HepG2 (cell line): ENCODE results near the gene TXNRD2. TPM values are rescaled to one million over a fixed set of nuclear protein-coding genes. Genes with fewer than 3 reads are reported as not detected.

Experiments
- CCAR2 ChIP-seq: fragments of 200-400 bp; formaldehyde crosslinking; optimal IDR thresholded peaks from 2 replicates; pipeline ENCODE3; 2018; ENCODE audit warnings: low read depth, mild to moderate bottlenecking, low read length, moderate library complexity
- FIP1L1 ChIP-seq: fragments of 200-400 bp; formaldehyde crosslinking; IDR thresholded peaks from 2 replicates; pipeline ENCODE4 v1.6.1; 2018; ENCODE audit warnings: low read depth, mild to moderate bottlenecking, low read length, moderate library complexity, borderline replicate concordance; ENCODE audit not compliant: insufficient read depth
- FLYWCH1 ChIP-seq: sonication (generic); formaldehyde crosslinking; IDR thresholded peaks from 2 replicates; pipeline ENCODE4 v1.8.1; 2023; ENCODE audit warnings: mild to moderate bottlenecking, missing genetic modification reagents
- MED13 ChIP-seq: sonication (generic); formaldehyde crosslinking; IDR thresholded peaks from 2 replicates; pipeline ENCODE4 v1.5.0; 2020; ENCODE audit warnings: missing genetic modification reagents
- MLXIP ChIP-seq: sonication (generic); formaldehyde crosslinking; IDR thresholded peaks from 2 replicates; pipeline ENCODE4 v1.9.0; 2021; ENCODE audit warnings: missing genetic modification reagents, borderline replicate concordance
- NR1H2 ChIP-seq: sonication (generic); formaldehyde crosslinking; IDR thresholded peaks from 2 replicates; pipeline ENCODE4 v1.8.1; 2022; ENCODE audit warnings: low read depth, missing genetic modification reagents, borderline replicate concordance
- PCBP1 ChIP-seq: fragments of 200-400 bp; formaldehyde crosslinking; IDR thresholded peaks from 2 replicates; pipeline ENCODE4 v1.6.1; 2017; ENCODE audit warnings: mild to moderate bottlenecking, low read depth, low read length, borderline replicate concordance
- SALL1 ChIP-seq: sonication (generic); formaldehyde crosslinking; IDR thresholded peaks from 2 replicates; pipeline ENCODE4 v1.8.0; 2022; ENCODE audit warnings: mild to moderate bottlenecking, missing genetic modification reagents
- ZEB1 ChIP-seq: IDR thresholded peaks from 2 replicates; pipeline ENCODE4 v1.6.1; 2012; ENCODE audit warnings: mild to moderate bottlenecking, low read depth, inconsistent platforms; ENCODE audit not compliant: insufficient replicate concordance
- ZMAT3 ChIP-seq: sonication (generic); formaldehyde crosslinking; conservative IDR thresholded peaks from 2 replicates; pipeline ENCODE4 v1.7.0; 2021; ENCODE audit warnings: missing genetic modification reagents
- ZNF138 ChIP-seq: sonication (generic); formaldehyde crosslinking; IDR thresholded peaks from 2 replicates; pipeline ENCODE4 v1.5.0; 2020; ENCODE audit warnings: mild to moderate bottlenecking, low read depth, missing genetic modification reagents
- ZNF20 ChIP-seq: sonication (generic); formaldehyde crosslinking; IDR thresholded peaks from 2 replicates; pipeline ENCODE4 v1.4.0; 2020; ENCODE audit warnings: mild to moderate bottlenecking, moderate library complexity, missing genetic modification reagents
- ZNF317 ChIP-seq: sonication (generic); formaldehyde crosslinking; IDR thresholded peaks from 2 replicates; pipeline ENCODE4 v1.5.0; 2020; ENCODE audit warnings: mild to moderate bottlenecking, missing genetic modification reagents
- ZNF431 ChIP-seq: sonication (generic); formaldehyde crosslinking; IDR thresholded peaks from 2 replicates; pipeline ENCODE4 v1.9.0; 2022; ENCODE audit warnings: missing genetic modification reagents, low read depth, mild to moderate bottlenecking, borderline replicate concordance
- ZNF468 ChIP-seq: sonication (generic); formaldehyde crosslinking; IDR thresholded peaks from 2 replicates; pipeline ENCODE4 v1.8.0; 2022; ENCODE audit warnings: mild to moderate bottlenecking, moderate library complexity, missing genetic modification reagents
- ZNF616 ChIP-seq: sonication (generic); formaldehyde crosslinking; IDR thresholded peaks from 2 replicates; pipeline ENCODE4 v1.5.0; 2020; ENCODE audit warnings: low read depth, mild to moderate bottlenecking, missing genetic modification reagents
- ZNF720 ChIP-seq: sonication (generic); formaldehyde crosslinking; IDR thresholded peaks from 2 replicates; pipeline ENCODE4 v1.4.0; 2020; ENCODE audit warnings: missing genetic modification reagents
- ZNF724P ChIP-seq: sonication (generic); formaldehyde crosslinking; IDR thresholded peaks from 2 replicates; pipeline ENCODE4 v1.8.0; 2022; ENCODE audit warnings: missing genetic modification reagents, borderline replicate concordance
- ZNF768 ChIP-seq: sonication (generic); formaldehyde crosslinking; IDR thresholded peaks from 2 replicates; pipeline ENCODE4 v1.4.0; 2020; ENCODE audit warnings: missing genetic modification reagents
- ZNF790 ChIP-seq: sonication (generic); formaldehyde crosslinking; IDR thresholded peaks from 2 replicates; pipeline ENCODE4 v1.8.0; 2022; ENCODE audit warnings: missing genetic modification reagents, mild to moderate bottlenecking, borderline replicate concordance
- polyA plus RNA-seq, 8 experiments: library from polyadenylated mRNA; depleted of rRNA in 3 of 8; stranded (reverse) in 7 of 8; unstranded in 1 of 8; fragments of >200 nt; fragmentation: Illumina TruSeq in 4 of 8; extraction: Trizol in 4 of 8; gene quantifications; 2 replicates each; pipeline versions ENCODE4 v1.2.1 to v1.2.3, GENCODE V29; 2011 to 2016; ENCODE audit warnings: low read depth in 4 of 8, missing spikeins in 1 of 8, mixed read lengths in 1 of 8; ENCODE audit not compliant: insufficient read depth in 1 of 8
- total RNA-seq, 5 experiments: library from RNA; depleted of rRNA; stranded (reverse); fragments of >200 nt; fragmentation: Illumina TruSeq; extraction: Trizol; gene quantifications; 2 replicates each; pipeline ENCODE4 v1.2.3, GENCODE V29; 2016; ENCODE audit warnings: low read depth in 1 of 5
- TF ChIP-seq, protein P1 (sequence below): sonication (generic); formaldehyde crosslinking; IDR thresholded peaks from 2 replicates; pipeline ENCODE4 v1.5.0; 2020; ENCODE audit warnings: missing genetic modification reagents
- TF ChIP-seq, protein P2 (sequence below): sonication (generic); formaldehyde crosslinking; IDR thresholded peaks from 2 replicates; pipeline ENCODE4 v1.9.0; 2021; ENCODE audit warnings: missing genetic modification reagents, mild to moderate bottlenecking, borderline replicate concordance
- TF ChIP-seq, protein P3 (sequence below): IDR thresholded peaks from 2 replicates; pipeline ENCODE4 v1.6.1; 2016; ENCODE audit warnings: low read depth

Gene TXNRD2
- total and polyA plus RNA-seq, 2 of the 13 experiments (the other 11 are each of a cell fraction or from before 2014, with no cell fraction given): 17.5 to 18.6 TPM

DNA sequence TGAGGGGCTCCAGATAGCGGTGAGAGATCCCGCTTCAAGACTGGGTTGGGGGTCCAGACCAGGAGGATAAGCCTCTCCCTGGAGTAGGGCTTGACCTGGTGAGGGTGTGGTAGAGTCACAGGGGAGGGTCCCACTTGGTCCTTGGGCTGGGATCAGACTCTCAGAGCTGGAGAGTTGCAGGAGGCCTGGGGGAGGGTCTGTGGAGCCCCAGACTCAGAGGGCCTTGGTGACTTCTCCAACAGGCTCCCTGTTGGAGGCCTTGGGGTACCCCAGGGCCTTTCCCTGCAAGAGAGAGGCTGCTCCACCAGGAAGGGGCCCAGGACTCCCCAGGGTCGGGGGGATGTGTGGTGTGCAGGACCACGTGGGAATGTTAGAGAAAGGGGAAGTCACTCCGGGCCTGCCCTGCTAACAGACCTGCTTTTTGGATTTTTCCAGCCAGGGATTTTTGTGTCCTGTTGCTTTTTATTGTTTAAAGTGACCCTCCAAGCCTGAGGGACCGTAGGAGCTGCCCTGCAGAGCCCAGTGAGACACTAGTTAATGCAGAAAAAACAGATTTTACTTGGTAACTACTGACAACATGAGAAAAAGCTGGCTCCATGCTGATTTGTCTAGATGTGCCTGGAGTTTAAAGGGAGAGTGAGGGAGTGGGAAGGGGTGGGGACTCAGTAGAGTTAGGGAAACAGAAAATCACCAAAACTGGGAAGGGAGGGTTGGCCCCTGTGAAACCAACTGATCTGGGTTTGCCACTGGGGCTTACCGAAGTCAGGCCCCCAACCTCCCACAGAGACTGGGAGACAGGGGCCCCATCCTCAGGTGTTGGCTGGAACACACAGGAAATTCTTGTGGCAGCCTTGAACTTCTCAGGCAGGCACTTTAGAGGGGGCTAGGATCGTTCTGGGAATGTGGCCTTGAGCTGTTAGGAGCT, 801 bp upstream of the TXNRD2 start (continued):
- TF ChIP-seq, protein P1, sequence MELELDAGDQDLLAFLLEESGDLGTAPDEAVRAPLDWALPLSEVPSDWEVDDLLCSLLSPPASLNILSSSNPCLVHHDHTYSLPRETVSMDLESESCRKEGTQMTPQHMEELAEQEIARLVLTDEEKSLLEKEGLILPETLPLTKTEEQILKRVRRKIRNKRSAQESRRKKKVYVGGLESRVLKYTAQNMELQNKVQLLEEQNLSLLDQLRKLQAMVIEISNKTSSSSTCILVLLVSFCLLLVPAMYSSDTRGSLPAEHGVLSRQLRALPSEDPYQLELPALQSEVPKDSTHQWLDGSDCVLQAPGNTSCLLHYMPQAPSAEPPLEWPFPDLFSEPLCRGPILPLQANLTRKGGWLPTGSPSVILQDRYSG: no peak
- TF ChIP-seq ZNF20 (CRISPR knock-in tag) (no peak), ZNF790 (CRISPR knock-in tag) (no peak), FLYWCH1 (CRISPR knock-in tag) (no peak), ZNF431 (CRISPR knock-in tag) (no peak), NR1H2 (CRISPR knock-in tag) (no peak), MED13 (CRISPR knock-in tag) (no peak), ZEB1 (peak; percentile 55), FIP1L1 (no peak), ZNF468 (no peak), ZMAT3 (CRISPR knock-in tag) (no peak), ZNF138 (CRISPR knock-in tag) (no peak), ZNF720 (CRISPR knock-in tag) (no peak), ZNF616 (CRISPR knock-in tag) (no peak), ZNF724P (CRISPR knock-in tag) (no peak), SALL1 (peak; percentile 36; the same call in 1 of the 2 replicates), PCBP1 (no peak), CCAR2 (no peak), ZNF317 (peak; percentile 45; the same call in 1 of the 2 replicates), MLXIP (no peak), ZNF768 (CRISPR knock-in tag) (0 out of 2 replicates have a peak, but pooled peaks have one; percentile 1)
- TF ChIP-seq, protein P2, sequence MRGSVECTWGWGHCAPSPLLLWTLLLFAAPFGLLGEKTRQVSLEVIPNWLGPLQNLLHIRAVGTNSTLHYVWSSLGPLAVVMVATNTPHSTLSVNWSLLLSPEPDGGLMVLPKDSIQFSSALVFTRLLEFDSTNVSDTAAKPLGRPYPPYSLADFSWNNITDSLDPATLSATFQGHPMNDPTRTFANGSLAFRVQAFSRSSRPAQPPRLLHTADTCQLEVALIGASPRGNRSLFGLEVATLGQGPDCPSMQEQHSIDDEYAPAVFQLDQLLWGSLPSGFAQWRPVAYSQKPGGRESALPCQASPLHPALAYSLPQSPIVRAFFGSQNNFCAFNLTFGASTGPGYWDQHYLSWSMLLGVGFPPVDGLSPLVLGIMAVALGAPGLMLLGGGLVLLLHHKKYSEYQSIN (CRISPR knock-in tag): no peak
- TF ChIP-seq, protein P3, sequence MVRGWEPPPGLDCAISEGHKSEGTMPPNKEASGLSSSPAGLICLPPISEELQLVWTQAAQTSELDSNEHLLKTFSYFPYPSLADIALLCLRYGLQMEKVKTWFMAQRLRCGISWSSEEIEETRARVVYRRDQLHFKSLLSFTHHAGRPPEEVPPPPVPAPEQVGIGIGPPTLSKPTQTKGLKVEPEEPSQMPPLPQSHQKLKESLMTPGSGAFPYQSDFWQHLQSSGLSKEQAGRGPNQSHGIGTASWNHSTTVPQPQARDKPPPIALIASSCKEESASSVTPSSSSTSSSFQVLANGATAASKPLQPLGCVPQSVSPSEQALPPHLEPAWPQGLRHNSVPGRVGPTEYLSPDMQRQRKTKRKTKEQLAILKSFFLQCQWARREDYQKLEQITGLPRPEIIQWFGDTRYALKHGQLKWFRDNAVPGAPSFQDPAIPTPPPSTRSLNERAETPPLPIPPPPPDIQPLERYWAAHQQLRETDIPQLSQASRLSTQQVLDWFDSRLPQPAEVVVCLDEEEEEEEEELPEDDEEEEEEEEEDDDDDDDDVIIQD (CRISPR knock-in tag): no peak
